K562 (cell line): ENCODE data around the gene MINDY4. TPM values are rescaled to one million over a fixed set of nuclear protein-coding genes. Genes with fewer than 3 reads are reported as not detected.

Experiments
- CHD4 ChIP-seq: fragments of 200-600 bp; sonication (generic); IDR thresholded peaks from 3 replicates; pipeline ENCODE4 v1.6.1; 2012; ENCODE audit warnings: low read depth, mild to moderate bottlenecking, mixed read lengths, low read length, inconsistent platforms; ENCODE audit not compliant: insufficient read depth, insufficient replicate concordance, poor library complexity, severe bottlenecking
- E2F1 ChIP-seq: sonication (generic); formaldehyde crosslinking; IDR thresholded peaks from 2 replicates; pipeline ENCODE4 v1.8.1; 2023; ENCODE audit warnings: mild to moderate bottlenecking, missing genetic modification reagents, moderate library complexity
- KLF13 ChIP-seq: fragments of 450-650 bp; IDR thresholded peaks from 2 replicates; pipeline ENCODE4 v1.6.1; 2016; ENCODE audit warnings: missing genetic modification characterization, low read depth, mild to moderate bottlenecking, missing compliant biosample characterization, moderate library complexity, borderline replicate concordance
- TARDBP ChIP-seq: fragments of 450-650 bp; IDR thresholded peaks from 2 replicates; pipeline ENCODE4 v1.6.1; 2016
- TEAD2 ChIP-seq: fragments of 450-650 bp; IDR thresholded peaks from 2 replicates; pipeline ENCODE4 v1.6.1; 2016; ENCODE audit warnings: missing genetic modification characterization, control low read depth, missing compliant biosample characterization
- ZBTB43 ChIP-seq: sonication (generic); formaldehyde crosslinking; IDR thresholded peaks from 2 replicates; pipeline ENCODE4 v1.8.0; 2023; ENCODE audit warnings: mild to moderate bottlenecking, missing genetic modification reagents
- ZFP91 ChIP-seq: sonication (generic); formaldehyde crosslinking; IDR thresholded peaks from 2 replicates; pipeline ENCODE4 v1.8.0; 2022; ENCODE audit warnings: mild to moderate bottlenecking, missing genetic modification reagents
- ZNF143 ChIP-seq: sonication (generic); formaldehyde crosslinking; IDR thresholded peaks from 2 replicates; pipeline ENCODE4 v1.9.0; 2022; ENCODE audit warnings: mild to moderate bottlenecking, missing genetic modification reagents
- polyA plus RNA-seq, 8 experiments: library from polyadenylated mRNA; depleted of rRNA in 4 of 8; stranded (reverse) in 5 of 8; unstranded in 3 of 8; fragments of >200 nt; fragmentation: Nextera tagmentation in 2 of 8; fragmentation: Illumina TruSeq in 1 of 8; extraction: Ambion mirVana in 2 of 8; extraction: Trizol in 1 of 8; gene quantifications; 2 replicates each; pipeline versions ENCODE4 v1.2.1 to v1.2.3, GENCODE V29; 2011 to 2014; ENCODE audit warnings: inconsistent platforms in 1 of 8, missing spikeins in 1 of 8
- total RNA-seq, 7 experiments: library from RNA; depleted of rRNA in 6 of 7; stranded (reverse); fragments of >200 nt in 6 of 7; fragmentation: Illumina TruSeq in 2 of 7; extraction: Trizol in 2 of 7; gene quantifications; 2 replicates each; pipeline versions ENCODE4 v1.2.1 to v1.2.3, GENCODE V29; 2011 to 2021; ENCODE audit warnings: low replicate concordance in 1 of 7

The MINDY4 gene
- total and polyA plus RNA-seq, 9 of the 15 experiments (the other 6 are each of a cell fraction or from before 2014, with no cell fraction given) = 2.1 to 16.7 (median 11.0) TPM

GRCh38 chr7:30733216-30733615 lies 38.0 kb upstream of the MINDY4 start (continued):
- TF ChIP-seq E2F1 (CRISPR knock-in tag) (no peak), ZBTB43 (no peak), ZFP91 (CRISPR knock-in tag) (no peak), TEAD2 (tag) (no peak), ZNF143 (CRISPR knock-in tag) (no peak), KLF13 (tag) (no peak), TARDBP (no peak), CHD4 (no peak)
- TF ChIP-seq, all 486 proteins: peak for 0
